Endothelial cell of umbilical vein (primary cell): Measurements from ENCODE around the gene FILIP1L. TPM values are rescaled to one million over a fixed set of nuclear protein-coding genes. Genes with fewer than 3 reads are reported as not detected.

Source experiments
- BruUV-seq: library from RNA; stranded (reverse); fragments of 400-500 nt; replicated peaks from 2 replicates; lab custom pipeline; 2021; lab: Mats Ljungman, UMichigan
- CTCF ChIA-PET: fragments of 300-600, 350-600 bp; sonication (Branson Sonifier 250); formaldehyde crosslinking; loops from one replicate; lab custom pipeline; 2021; ENCODE audit warnings: antibody characterized with exemption, inconsistent platforms; lab: Charles Lee
- POLR2A ChIA-PET: fragments of 300-600, 350-600 bp; sonication (Branson Sonifier 250); formaldehyde crosslinking; loops from one replicate; lab custom pipeline; 2021; ENCODE audit warnings: antibody characterized with exemption, inconsistent platforms; lab: Charles Lee
- DNase-seq: peaks from one replicate; pipeline ENCODE4 v3.0.0-alpha.2; 2011; ENCODE audit warnings: low read depth, low spot score
- FAIRE-seq: peaks from 2 replicates; lab custom pipeline; 2011; peaks lifted over from hg19 to GRCh38; lab: Jason Lieb, UNC
- H2AFZ ChIP-seq: 2 replicates; pipeline ENCODE4 v1.6.0; 2012; ENCODE audit warnings: low read depth, low read length, control low read depth, inconsistent platforms
- H3K27ac ChIP-seq: 2 replicates; pipeline ENCODE4 v1.5.1; 2011; ENCODE audit warnings: low read depth, mild to moderate bottlenecking, control low read depth, low read length, moderate library complexity; ENCODE audit not compliant: insufficient read depth
- H3K27me3 ChIP-seq, 2 experiments: 2 replicates each; pipeline versions ENCODE4 v1.6.0 to v1.6.1; 2011; ENCODE audit warnings: low read length in 2 of 2, mixed read lengths in 1 of 2; ENCODE audit not compliant: control insufficient read depth in 2 of 2, insufficient read depth in 2 of 2
- H3K36me3 ChIP-seq, 2 experiments: 2 replicates in 1 of 2; 3 replicates in 1 of 2; pipeline ENCODE4 v1.5.1; 2011; ENCODE audit warnings: low read length in 2 of 2, mild to moderate bottlenecking in 1 of 2, moderate library complexity in 1 of 2; ENCODE audit not compliant: control insufficient read depth in 2 of 2, insufficient read depth in 2 of 2; ENCODE audit errors: extremely low read depth in 1 of 2
- H3K4me1 ChIP-seq: 3 replicates; pipeline ENCODE4 v1.5.1; 2011; ENCODE audit warnings: mild to moderate bottlenecking, low read length; ENCODE audit not compliant: control insufficient read depth, insufficient read depth; ENCODE audit errors: extremely low read depth
- H3K4me2 ChIP-seq: 2 replicates; pipeline ENCODE4 v1.6.1; 2011; ENCODE audit warnings: low read length, control low read depth, mixed read lengths; ENCODE audit not compliant: insufficient read depth
- H3K4me3 ChIP-seq, 3 experiments: fragments of 200-600 bp in 1 of 3; sonication (generic), shearing (Covaris generic) in 1 of 3; replicated peaks in 1 of 3; 2 replicates each; pipeline ENCODE4 v1.5.1; 2011 to 2016; ENCODE audit warnings: control low read depth in 3 of 3, low read length in 3 of 3, mild to moderate bottlenecking in 2 of 3, inconsistent platforms in 1 of 3, low read depth in 1 of 3, moderate library complexity in 1 of 3; ENCODE audit not compliant: insufficient read depth in 1 of 3
- H3K79me2 ChIP-seq: 2 replicates; pipeline ENCODE4 v1.6.0; 2012; ENCODE audit warnings: low read length, inconsistent platforms; ENCODE audit not compliant: control insufficient read depth, insufficient read depth
- H3K9ac ChIP-seq: replicated peaks from 2 replicates; pipeline ENCODE3; 2011; ENCODE audit warnings: low read length, control low read depth; ENCODE audit not compliant: insufficient read depth; ENCODE audit errors: extremely low read depth
- H3K9me1 ChIP-seq: replicated peaks from 3 replicates; pipeline ENCODE4 v1.6.0; 2011; ENCODE audit warnings: mild to moderate bottlenecking, low read length; ENCODE audit not compliant: control insufficient read depth, insufficient read depth; ENCODE audit errors: extremely low read depth
- H3K9me3 ChIP-seq: replicated peaks from 2 replicates; pipeline ENCODE4 v1.5.1; 2012; ENCODE audit warnings: low read length, inconsistent platforms; ENCODE audit not compliant: control insufficient read depth, insufficient read depth
- H4K20me1 ChIP-seq: replicated peaks from 2 replicates; pipeline ENCODE3; 2011; ENCODE audit warnings: mild to moderate bottlenecking, low read length; ENCODE audit not compliant: control insufficient read depth, insufficient read depth; ENCODE audit errors: extremely low read depth
- CTCF ChIP-seq, 2 donors: IDR thresholded peaks; 1 replicate in 1 of 2; 2 replicates in 1 of 2; pipeline ENCODE4 v1.5.1; 2011; ENCODE audit warnings: low read length in 2 of 2, mild to moderate bottlenecking in 2 of 2, moderate library complexity in 2 of 2, control low read depth in 1 of 2, inconsistent platforms in 1 of 2, low read depth in 1 of 2; ENCODE audit not compliant: insufficient read depth in 1 of 2; ENCODE audit errors: extremely low read depth in 1 of 2
- EZH2 ChIP-seq: IDR thresholded peaks from 2 replicates; pipeline ENCODE4 v1.6.1; 2012; ENCODE audit warnings: borderline replicate concordance, low read depth, mild to moderate bottlenecking, moderate library complexity, low read length, inconsistent platforms; ENCODE audit not compliant: severe bottlenecking
- FOS ChIP-seq: IDR thresholded peaks from 2 replicates; pipeline ENCODE4 v1.6.1; 2011; ENCODE audit warnings: mild to moderate bottlenecking, low read length, moderate library complexity, borderline replicate concordance; ENCODE audit not compliant: insufficient read depth
- GATA2 ChIP-seq: IDR thresholded peaks from 2 replicates; pipeline ENCODE4 v1.7.0; 2011; ENCODE audit warnings: low read depth, mild to moderate bottlenecking, moderate library complexity, mixed read lengths, low read length; ENCODE audit not compliant: insufficient read length, insufficient read depth
- JUN ChIP-seq: IDR thresholded peaks from 2 replicates; pipeline ENCODE4 v1.6.1; 2011; ENCODE audit warnings: borderline replicate concordance, low read depth; ENCODE audit not compliant: insufficient read length, insufficient read depth
- MAX ChIP-seq: IDR thresholded peaks from 2 replicates; pipeline ENCODE4 v1.6.1; 2011; ENCODE audit not compliant: insufficient read depth, insufficient read length
- MYC ChIP-seq: IDR thresholded peaks from one replicate; pipeline ENCODE4 v1.6.1; 2011; ENCODE audit warnings: mild to moderate bottlenecking, low read depth, low read length
- POLR2A ChIP-seq: IDR thresholded peaks from 2 replicates; pipeline ENCODE4 v1.6.1; 2012; ENCODE audit warnings: low read depth, mild to moderate bottlenecking, control low read depth, low read length
- POLR2AphosphoS5 ChIP-seq: IDR thresholded peaks from 2 replicates; pipeline ENCODE4 v1.6.1; 2012; ENCODE audit warnings: low read depth, mild to moderate bottlenecking, control low read depth, low read length, moderate library complexity; ENCODE audit not compliant: insufficient read depth
- dilution Hi-C: fragments of 300-500 bp; cut with MboI; formaldehyde crosslinking; loops from one replicate; pipeline ENCODE4 v1.15.0; 2019; ENCODE audit warnings: low sequenced_read_pairs; ENCODE audit not compliant: extremely low pct_ligation_motif_present
- intact Hi-C: fragments of 100-400 bp; cut with micrococcal nuclease; formaldehyde crosslinking; loops from one replicate; pipeline ENCODE4 v1.10.0; 2022
- polyA plus RNA-seq, 4 experiments: library from polyadenylated mRNA; depleted of rRNA in 3 of 4; stranded (reverse) in 3 of 4; unstranded in 1 of 4; fragments of >200 nt; gene quantifications; 2 replicates each; pipeline versions ENCODE4 v1.2.1 to v1.2.3, GENCODE V29; 2011 to 2012; ENCODE audit warnings: missing spikeins in 1 of 4
- total RNA-seq: library from RNA; stranded (reverse); gene quantifications from 2 replicates; pipeline ENCODE4 v1.2.3, GENCODE V29; 2021

Gene FILIP1L
- total and polyA plus RNA-seq, 2 donors (not counting 3 experiments of a cell fraction or from before 2014, with no cell fraction given): 26.0 to 29.9 TPM

GRCh38 chr3:99794485-99794884, 319.8 kb downstream of the FILIP1L start:
- POLR2A ChIA-PET: no interaction called here
- no peak overlapping the region for H3K9ac ChIP-seq

More at GRCh38 chr3:99794485-99794884, 319.8 kb downstream of the FILIP1L start:
- no peak for DNase-seq
- no peak overlapping the region for H3K4me3 ChIP-seq
- no peaks in the 10 kb centered on the region for H3K79me2 ChIP-seq
- H3K9me1 ChIP-seq: no peaks in the 10 kb centered on the region
- no peak overlapping the region for H2AFZ ChIP-seq
- H3K4me1 ChIP-seq: no peaks in the 10 kb centered on the region
- FAIRE-seq: no peak
- H3K36me3 ChIP-seq: peaks cover 11 to 17% of the 10 kb centered on the region in 2 experiments
- H3K9me3 ChIP-seq: no peaks in the 10 kb centered on the region
- no peaks in the 10 kb centered on the region for H4K20me1 ChIP-seq
- CTCF ChIA-PET: no interaction called here
- BruUV-seq: no TSS peak
- no peaks in the 10 kb centered on the region for H3K27me3 ChIP-seq
- no peak for TF ChIP-seq MAX
- TF ChIP-seq POLR2A: no peak
- TF ChIP-seq JUN: no peak
- TF ChIP-seq FOS: no peak
- TF ChIP-seq MYC: no peak
- no peak for TF ChIP-seq POLR2AphosphoS5
- no peak for TF ChIP-seq CTCF (IDR thresholded peaks at IDR 0.05; ENCODE audit: extremely low read depth in 1 of 2, insufficient read depth in 1 of 2, low read depth in 1 of 2, low read length in 2 of 2)
- TF ChIP-seq EZH2: no peak
- no peak for TF ChIP-seq GATA2
- no peak overlapping the region for H3K4me2 ChIP-seq
- H3K27ac ChIP-seq: no peak overlapping the region
- dilution Hi-C loops (no loop called here), intact Hi-C loops (no loop called here)
